ENCODE results near the gene TAS2R31. TPM values are rescaled to one million over a fixed set of nuclear protein-coding genes. Genes with fewer than 3 reads are reported as not detected.
"Not testable (repeated sequence)": the region's sequence is repeated elsewhere in the genome, so short reads cannot be mapped to it uniquely, and the experiment has no call there.

The TAS2R31 gene
- polyA plus RNA-seq, 1 donor from 2014 or later: 4.0 TPM

DNA sequence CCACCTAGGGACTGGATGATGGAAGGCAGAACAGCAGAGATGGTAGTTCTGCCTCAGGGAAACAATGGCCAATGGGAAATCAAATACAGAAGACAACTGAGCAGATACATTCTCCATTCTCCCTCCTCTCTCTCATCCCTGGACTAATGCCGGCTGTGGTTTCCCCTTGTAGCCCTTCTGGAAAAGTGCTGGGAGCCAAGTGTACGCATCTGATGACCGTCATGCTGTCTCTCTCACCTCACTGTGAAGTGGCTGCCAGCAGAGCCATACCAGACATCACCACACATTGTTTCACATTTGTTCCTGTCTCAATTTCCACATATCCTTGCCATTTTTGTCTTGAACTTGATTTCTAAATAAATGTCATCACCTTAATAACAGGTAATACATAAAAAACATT lies 27.8 kb upstream of the TAS2R31 start:
- Histone ChIP-seq H3K36me3 (ENCODE audit: insufficient read depth, low read length) (no peaks in the 10 kb centered on the region), H3K9me3 (ENCODE audit: low read length) (no peaks in the 10 kb centered on the region), H3K27ac (ENCODE audit: low read length) (no peak overlapping the region), H3F3A (ENCODE audit: insufficient read depth, low read length, poor library complexity, severe bottlenecking) (no peaks in the 10 kb centered on the region), H3K4me2 (ENCODE audit: low read length) (no peak overlapping the region), H3K27me3 (ENCODE audit: insufficient read depth, low read depth, low read length) (no peaks in the 10 kb centered on the region), H4K20me1 (ENCODE audit: insufficient read depth) (no peaks in the 10 kb centered on the region), H3K4me3 (ENCODE audit: low read length) (no peak overlapping the region), H2AFZ (ENCODE audit: low read depth, low read length) (no peak overlapping the region), H3K9ac (ENCODE audit: low read length) (no peak overlapping the region), H3K9me2 (ENCODE audit: insufficient read depth, low read length) (no peaks in the 10 kb centered on the region), H3K79me2 (replicated peaks; ENCODE audit: insufficient read depth, low read length) (peaks cover 7% of the 10 kb centered on the region)
- TF ChIP-seq EP300 (conservative IDR thresholded peaks at IDR 0.05; ENCODE audit: poor library complexity, severe bottlenecking): no peak
- TF ChIP-seq EZH2 (IDR thresholded peaks at IDR 0.05; ENCODE audit: borderline replicate concordance, insufficient read depth, low read length, poor library complexity, severe bottlenecking): no peak
- TF ChIP-seq POLR2AphosphoS5 (IDR thresholded peaks at IDR 0.05): no peak
- no peak for TF ChIP-seq SMC3 (conservative IDR thresholded peaks at IDR 0.05; ENCODE audit: poor library complexity)
- TF ChIP-seq MXI1 (conservative IDR thresholded peaks at IDR 0.05; ENCODE audit: poor library complexity, severe bottlenecking): no peak
- TF ChIP-seq TAF1 (IDR thresholded peaks at IDR 0.05; ENCODE audit: low read depth): no peak
- TF ChIP-seq, protein P1, sequence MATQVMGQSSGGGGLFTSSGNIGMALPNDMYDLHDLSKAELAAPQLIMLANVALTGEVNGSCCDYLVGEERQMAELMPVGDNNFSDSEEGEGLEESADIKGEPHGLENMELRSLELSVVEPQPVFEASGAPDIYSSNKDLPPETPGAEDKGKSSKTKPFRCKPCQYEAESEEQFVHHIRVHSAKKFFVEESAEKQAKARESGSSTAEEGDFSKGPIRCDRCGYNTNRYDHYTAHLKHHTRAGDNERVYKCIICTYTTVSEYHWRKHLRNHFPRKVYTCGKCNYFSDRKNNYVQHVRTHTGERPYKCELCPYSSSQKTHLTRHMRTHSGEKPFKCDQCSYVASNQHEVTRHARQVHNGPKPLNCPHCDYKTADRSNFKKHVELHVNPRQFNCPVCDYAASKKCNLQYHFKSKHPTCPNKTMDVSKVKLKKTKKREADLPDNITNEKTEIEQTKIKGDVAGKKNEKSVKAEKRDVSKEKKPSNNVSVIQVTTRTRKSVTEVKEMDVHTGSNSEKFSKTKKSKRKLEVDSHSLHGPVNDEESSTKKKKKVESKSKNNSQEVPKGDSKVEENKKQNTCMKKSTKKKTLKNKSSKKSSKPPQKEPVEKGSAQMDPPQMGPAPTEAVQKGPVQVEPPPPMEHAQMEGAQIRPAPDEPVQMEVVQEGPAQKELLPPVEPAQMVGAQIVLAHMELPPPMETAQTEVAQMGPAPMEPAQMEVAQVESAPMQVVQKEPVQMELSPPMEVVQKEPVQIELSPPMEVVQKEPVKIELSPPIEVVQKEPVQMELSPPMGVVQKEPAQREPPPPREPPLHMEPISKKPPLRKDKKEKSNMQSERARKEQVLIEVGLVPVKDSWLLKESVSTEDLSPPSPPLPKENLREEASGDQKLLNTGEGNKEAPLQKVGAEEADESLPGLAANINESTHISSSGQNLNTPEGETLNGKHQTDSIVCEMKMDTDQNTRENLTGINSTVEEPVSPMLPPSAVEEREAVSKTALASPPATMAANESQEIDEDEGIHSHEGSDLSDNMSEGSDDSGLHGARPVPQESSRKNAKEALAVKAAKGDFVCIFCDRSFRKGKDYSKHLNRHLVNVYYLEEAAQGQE (IDR thresholded peaks at IDR 0.05; ENCODE audit: borderline replicate concordance): no peak
- TF ChIP-seq RAD21 (conservative IDR thresholded peaks at IDR 0.05): no peak
- TF ChIP-seq, protein P2, sequence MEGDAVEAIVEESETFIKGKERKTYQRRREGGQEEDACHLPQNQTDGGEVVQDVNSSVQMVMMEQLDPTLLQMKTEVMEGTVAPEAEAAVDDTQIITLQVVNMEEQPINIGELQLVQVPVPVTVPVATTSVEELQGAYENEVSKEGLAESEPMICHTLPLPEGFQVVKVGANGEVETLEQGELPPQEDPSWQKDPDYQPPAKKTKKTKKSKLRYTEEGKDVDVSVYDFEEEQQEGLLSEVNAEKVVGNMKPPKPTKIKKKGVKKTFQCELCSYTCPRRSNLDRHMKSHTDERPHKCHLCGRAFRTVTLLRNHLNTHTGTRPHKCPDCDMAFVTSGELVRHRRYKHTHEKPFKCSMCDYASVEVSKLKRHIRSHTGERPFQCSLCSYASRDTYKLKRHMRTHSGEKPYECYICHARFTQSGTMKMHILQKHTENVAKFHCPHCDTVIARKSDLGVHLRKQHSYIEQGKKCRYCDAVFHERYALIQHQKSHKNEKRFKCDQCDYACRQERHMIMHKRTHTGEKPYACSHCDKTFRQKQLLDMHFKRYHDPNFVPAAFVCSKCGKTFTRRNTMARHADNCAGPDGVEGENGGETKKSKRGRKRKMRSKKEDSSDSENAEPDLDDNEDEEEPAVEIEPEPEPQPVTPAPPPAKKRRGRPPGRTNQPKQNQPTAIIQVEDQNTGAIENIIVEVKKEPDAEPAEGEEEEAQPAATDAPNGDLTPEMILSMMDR (IDR thresholded peaks at IDR 0.05; ENCODE audit: poor library complexity, severe bottlenecking): no peak

DNA sequence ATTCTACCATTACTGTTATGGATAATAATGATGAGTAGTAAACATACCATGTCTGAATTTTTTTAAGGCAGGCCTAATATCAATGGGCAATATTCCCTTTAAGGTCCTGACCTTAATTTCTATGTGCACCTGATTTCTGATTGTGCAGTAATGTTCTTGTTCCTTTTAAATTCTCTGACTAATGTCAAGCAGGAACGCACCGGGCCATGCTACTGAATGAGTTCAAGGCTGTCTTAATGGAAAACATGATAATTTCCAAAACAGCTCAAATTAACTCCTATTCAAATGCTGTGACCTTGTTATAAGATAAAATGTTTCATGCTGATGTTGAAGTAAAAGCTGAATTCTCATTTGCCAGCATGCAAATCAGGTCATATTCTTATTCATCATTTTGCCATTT lies 24.1 kb upstream of the TAS2R31 start:
- Histone ChIP-seq H3K9me3 (ENCODE audit: low read length) (peaks cover 4% of the 10 kb centered on the region), H3K4me3 (ENCODE audit: low read length) (no peak overlapping the region), H3K27ac (ENCODE audit: low read length) (no peak overlapping the region), H3K9me2 (ENCODE audit: insufficient read depth, low read length) (no peaks in the 10 kb centered on the region), H3F3A (ENCODE audit: insufficient read depth, low read length, poor library complexity, severe bottlenecking) (no peaks in the 10 kb centered on the region), H3K9ac (ENCODE audit: low read length) (no peak overlapping the region), H4K20me1 (ENCODE audit: insufficient read depth) (no peaks in the 10 kb centered on the region), H2AFZ (ENCODE audit: low read depth, low read length) (no peak overlapping the region), H3K4me2 (ENCODE audit: low read length) (no peak overlapping the region), H3K79me2 (replicated peaks; ENCODE audit: insufficient read depth, low read length) (peaks cover 7% of the 10 kb centered on the region), H3K36me3 (ENCODE audit: insufficient read depth, low read length) (no peaks in the 10 kb centered on the region), H3K27me3 (ENCODE audit: insufficient read depth, low read depth, low read length) (no peaks in the 10 kb centered on the region)
- TF ChIP-seq EZH2 (IDR thresholded peaks at IDR 0.05; ENCODE audit: borderline replicate concordance, insufficient read depth, low read length, poor library complexity, severe bottlenecking) (no peak), MXI1 (conservative IDR thresholded peaks at IDR 0.05; ENCODE audit: poor library complexity, severe bottlenecking) (no peak), SMC3 (conservative IDR thresholded peaks at IDR 0.05; ENCODE audit: poor library complexity) (no peak), POLR2AphosphoS5 (IDR thresholded peaks at IDR 0.05) (no peak), EP300 (conservative IDR thresholded peaks at IDR 0.05; ENCODE audit: poor library complexity, severe bottlenecking) (no peak)
- TF ChIP-seq, protein P1 (IDR thresholded peaks at IDR 0.05; ENCODE audit: borderline replicate concordance): no peak

DNA sequence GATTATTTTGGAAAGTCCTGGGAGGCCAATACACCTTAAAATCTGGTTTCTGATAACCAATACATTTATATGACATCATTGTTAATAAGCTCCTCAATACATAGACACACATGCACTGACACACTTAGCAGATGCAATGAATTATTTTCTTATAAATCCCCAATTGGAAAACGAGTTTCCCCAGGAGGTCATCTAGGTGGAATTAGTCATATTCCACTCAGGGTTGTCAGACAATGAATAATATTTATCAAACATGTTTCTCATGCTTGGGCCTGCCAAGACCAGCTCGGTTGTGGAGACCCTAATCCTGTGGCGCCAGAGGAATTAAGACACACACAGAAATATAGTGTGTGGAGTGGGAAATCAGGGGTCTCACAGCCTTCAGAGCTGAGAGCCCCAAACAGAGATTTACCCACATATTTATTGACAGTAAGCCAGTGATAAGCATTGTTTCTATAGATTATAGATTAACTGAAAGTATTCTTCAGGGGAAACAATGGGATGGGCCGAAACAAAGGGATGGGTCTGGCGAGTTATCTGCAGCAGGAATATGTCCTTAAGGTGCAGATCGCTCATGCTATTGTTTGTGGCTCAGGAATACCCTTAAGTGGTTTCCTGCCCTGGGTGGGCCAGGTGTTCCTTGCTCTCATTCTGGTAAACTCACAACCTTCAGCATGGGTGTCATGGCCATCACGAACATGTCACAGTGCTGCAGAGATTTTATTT lies 18.8 kb upstream of the TAS2R31 start:
- not testable (repeated sequence) for H3K27me3 ChIP-seq (ENCODE audit: insufficient read depth, low read depth, low read length); H3K79me2 ChIP-seq (replicated peaks; ENCODE audit: insufficient read depth, low read length); H3K4me3 ChIP-seq (ENCODE audit: low read length); H3K27ac ChIP-seq (ENCODE audit: low read length); H3K4me2 ChIP-seq (ENCODE audit: low read length); H3K9me2 ChIP-seq (ENCODE audit: insufficient read depth, low read length); H2AFZ ChIP-seq (ENCODE audit: low read depth, low read length); H3K9ac ChIP-seq (ENCODE audit: low read length); H4K20me1 ChIP-seq (ENCODE audit: insufficient read depth); H3F3A ChIP-seq (ENCODE audit: insufficient read depth, low read length, poor library complexity, severe bottlenecking); H3K9me3 ChIP-seq (ENCODE audit: low read length)
- peaks cover 11% of the 10 kb centered on the region for H3K36me3 ChIP-seq (ENCODE audit: insufficient read depth, low read length)

Data from neural cell (in vitro differentiated cells).